Endodermal cell (in vitro differentiated cells): ENCODE results near the gene SYT2. TPM values are rescaled to one million over a fixed set of nuclear protein-coding genes. Genes with fewer than 3 reads are reported as not detected.
A peak's percentile ranks its signal among the peaks of the same experiment; 100 is the strongest.

Source experiments
- DNase-seq: peaks from one replicate; pipeline ENCODE4 v3.0.0-alpha.2; 2017
- H3K27ac ChIP-seq: 2 replicates; pipeline ENCODE4 v1.5.1; 2013; ENCODE audit warnings: mild to moderate bottlenecking, low read depth, low read length, moderate library complexity
- H3K27me3 ChIP-seq: 2 replicates; pipeline ENCODE4 v1.6.1; 2013; ENCODE audit warnings: mild to moderate bottlenecking, low read length, moderate library complexity; ENCODE audit not compliant: insufficient read depth, control insufficient read depth, poor library complexity, severe bottlenecking
- H3K36me3 ChIP-seq: 2 replicates; pipeline ENCODE4 v1.7.0; 2013; ENCODE audit warnings: mild to moderate bottlenecking, low read length, moderate library complexity; ENCODE audit not compliant: control insufficient read depth, insufficient read depth
- H3K4me1 ChIP-seq: one replicate; pipeline ENCODE4 v1.7.0; 2013; ENCODE audit warnings: low read length; ENCODE audit not compliant: control insufficient read depth, insufficient read depth
- H3K4me3 ChIP-seq: 2 replicates; pipeline ENCODE4 v1.5.1; 2013; ENCODE audit warnings: mild to moderate bottlenecking, low read length, moderate library complexity
- H3K9ac ChIP-seq: 2 replicates; pipeline ENCODE4 v1.6.1; 2013; ENCODE audit warnings: mild to moderate bottlenecking, low read length, moderate library complexity; ENCODE audit not compliant: poor library complexity, severe bottlenecking; ENCODE audit errors: extremely low read depth
- H3K9me3 ChIP-seq: 2 replicates; pipeline ENCODE4 v1.6.1; 2013; ENCODE audit warnings: mild to moderate bottlenecking, low read length, moderate library complexity; ENCODE audit not compliant: control insufficient read depth
- H3K27ac Mint-ChIP-seq: 2 replicates; pipeline ENCODE4 v1.8.0; 2020; ENCODE audit warnings: mixed read lengths
- H3K27me3 Mint-ChIP-seq: 2 replicates; pipeline ENCODE4 v1.8.0; 2021; ENCODE audit warnings: mild to moderate bottlenecking, mixed read lengths; ENCODE audit not compliant: insufficient read depth
- H3K36me3 Mint-ChIP-seq: 2 replicates; pipeline ENCODE4 v1.8.0; 2020; ENCODE audit warnings: low read depth, mixed read lengths
- H3K4me1 Mint-ChIP-seq: 2 replicates; pipeline ENCODE4 v1.8.0; 2020; ENCODE audit warnings: mixed read lengths
- H3K4me3 Mint-ChIP-seq: 2 replicates; pipeline ENCODE4 v1.8.0; 2020; ENCODE audit warnings: mild to moderate bottlenecking, moderate library complexity, mixed read lengths
- H3K9me3 Mint-ChIP-seq: 2 replicates; pipeline ENCODE4 v1.8.0; 2020; ENCODE audit warnings: mild to moderate bottlenecking, mixed read lengths
- WGBS, 2 experiments: methylation state at CpG; one replicate each; pipeline versions ENCODE4 v1.1.5 to v1.1.7; 2013; ENCODE audit warnings: missing lambda C conversion rate in 2 of 2, mixed read lengths in 1 of 2; ENCODE audit not compliant: insufficient coverage in 1 of 2, insufficient read length in 1 of 2; 5-methylcytosine and 5-hydroxymethylcytosine counted together
- total RNA-seq, 2 donors: library from RNA; stranded (reverse); fragmentation: NEBNext Ultra II Directional in 1 of 2; extraction: Animal tissue kit (Norgen Biotek cat#: 25700) in 1 of 2; gene quantifications; 2 replicates in 1 of 2; 3 replicates in 1 of 2; pipeline ENCODE4 v1.2.1, GENCODE V29; 2021
- TF ChIP-seq, protein P1 (sequence below): fragments of 200-600 bp; sonication (generic); conservative IDR thresholded peaks from 2 replicates; pipeline ENCODE4 v1.5.0; 2021; ENCODE audit warnings: antibody characterized with exemption, mild to moderate bottlenecking

SYT2 gene
- total RNA-seq, 2 donors from 2014 or later = 2.9 to 4.4 TPM

DNA sequence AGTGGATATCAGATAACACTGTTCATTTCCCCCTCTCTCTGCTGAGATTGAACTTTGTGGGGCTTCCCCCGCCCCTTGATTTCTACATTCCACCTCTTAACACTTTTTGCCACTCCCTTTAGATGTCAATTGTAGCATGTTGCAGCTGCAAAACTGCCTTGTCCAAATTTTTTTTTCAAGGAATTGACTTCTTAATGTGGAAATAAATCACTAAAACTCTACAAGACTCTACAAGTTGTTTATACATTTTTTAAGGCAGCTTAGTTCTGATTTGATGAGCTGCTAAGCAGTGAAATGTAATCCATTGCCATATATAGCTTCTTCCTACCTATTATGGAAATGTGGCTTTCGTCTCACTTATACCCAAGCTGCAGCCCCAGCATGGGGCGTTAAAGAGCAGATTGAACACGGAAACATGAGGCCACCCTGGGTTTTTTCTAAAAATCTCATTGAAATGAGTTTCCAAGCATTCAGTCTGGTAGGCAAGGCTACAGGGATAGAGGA lies 132.2 kb downstream of the SYT2 start:
- no peak overlapping the region for H3K4me3 Mint-ChIP-seq
- H3K9me3 Mint-ChIP-seq = no peaks in the 10 kb centered on the region
- H3K27me3 Mint-ChIP-seq = no peaks in the 10 kb centered on the region
- H3K4me3 ChIP-seq = no peak overlapping the region
- no peaks in the 10 kb centered on the region for H3K36me3 ChIP-seq
- H3K4me1 ChIP-seq = peaks cover 14% of the 10 kb centered on the region
- DNase-seq = no peak
- H3K9me3 ChIP-seq = no peaks in the 10 kb centered on the region
- WGBS, 2 experiments = 15 to 18% methylated on average over 4 of the region's 4 CpGs
- H3K27me3 ChIP-seq = no peaks in the 10 kb centered on the region
- no peak overlapping the region for H3K27ac ChIP-seq
- peaks cover 28% of the 10 kb centered on the region for H3K4me1 Mint-ChIP-seq
- TF ChIP-seq, protein P1, sequence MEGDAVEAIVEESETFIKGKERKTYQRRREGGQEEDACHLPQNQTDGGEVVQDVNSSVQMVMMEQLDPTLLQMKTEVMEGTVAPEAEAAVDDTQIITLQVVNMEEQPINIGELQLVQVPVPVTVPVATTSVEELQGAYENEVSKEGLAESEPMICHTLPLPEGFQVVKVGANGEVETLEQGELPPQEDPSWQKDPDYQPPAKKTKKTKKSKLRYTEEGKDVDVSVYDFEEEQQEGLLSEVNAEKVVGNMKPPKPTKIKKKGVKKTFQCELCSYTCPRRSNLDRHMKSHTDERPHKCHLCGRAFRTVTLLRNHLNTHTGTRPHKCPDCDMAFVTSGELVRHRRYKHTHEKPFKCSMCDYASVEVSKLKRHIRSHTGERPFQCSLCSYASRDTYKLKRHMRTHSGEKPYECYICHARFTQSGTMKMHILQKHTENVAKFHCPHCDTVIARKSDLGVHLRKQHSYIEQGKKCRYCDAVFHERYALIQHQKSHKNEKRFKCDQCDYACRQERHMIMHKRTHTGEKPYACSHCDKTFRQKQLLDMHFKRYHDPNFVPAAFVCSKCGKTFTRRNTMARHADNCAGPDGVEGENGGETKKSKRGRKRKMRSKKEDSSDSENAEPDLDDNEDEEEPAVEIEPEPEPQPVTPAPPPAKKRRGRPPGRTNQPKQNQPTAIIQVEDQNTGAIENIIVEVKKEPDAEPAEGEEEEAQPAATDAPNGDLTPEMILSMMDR = no peak
- peak overlapping the region; percentile 65 for H3K27ac Mint-ChIP-seq
- peaks cover 2% of the 10 kb centered on the region for H3K36me3 Mint-ChIP-seq
- no peak overlapping the region for H3K9ac ChIP-seq

DNA sequence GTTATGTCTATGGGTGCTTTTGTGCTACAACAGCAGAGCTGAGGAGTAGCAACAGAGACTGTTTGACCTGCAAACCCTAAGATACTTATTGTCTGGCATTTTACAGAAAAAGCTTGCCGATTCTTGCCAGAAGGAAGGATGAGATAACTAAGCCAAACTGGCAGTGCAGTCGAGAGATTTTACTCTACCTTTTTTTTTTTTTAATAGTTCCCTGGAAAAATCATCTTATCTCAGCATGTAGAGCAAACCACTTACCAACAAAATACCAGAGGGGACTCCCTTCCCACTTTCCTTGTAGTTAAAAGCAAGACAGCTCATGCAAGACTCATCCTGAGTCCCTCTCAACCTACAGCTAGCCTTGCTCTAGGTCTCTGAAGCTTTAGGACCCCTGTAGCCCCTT lies 132.9 kb downstream of the SYT2 start:
- DNase-seq = no peak

DNA sequence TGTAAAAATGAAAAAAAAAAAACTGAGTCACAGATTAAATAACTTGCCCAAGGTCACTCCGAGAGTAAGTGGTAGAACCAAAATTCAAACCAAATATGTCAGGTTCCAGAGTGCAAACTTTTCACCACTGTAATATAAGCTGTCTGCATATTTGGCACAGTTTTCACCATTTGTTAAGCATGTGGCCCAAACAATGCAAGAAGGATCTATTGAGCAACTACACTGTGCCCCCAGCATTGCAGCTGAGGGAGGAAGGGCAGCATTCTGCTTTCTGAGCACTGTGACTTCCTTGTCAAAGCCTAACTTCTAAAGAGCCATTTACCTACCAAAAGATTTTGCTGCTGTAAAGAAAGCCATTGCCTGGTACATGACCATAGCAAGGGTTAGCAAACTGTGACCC lies 133.4 kb downstream of the SYT2 start:
- Mint-ChIP-seq H3K36me3 (peaks cover 2% of the 10 kb centered on the region), H3K4me1 (peaks cover 25% of the 10 kb centered on the region), H3K4me3 (no peak overlapping the region), H3K27me3 (no peaks in the 10 kb centered on the region), H3K9me3 (no peaks in the 10 kb centered on the region), H3K27ac (no peak overlapping the region)
- Histone ChIP-seq H3K9ac (no peak overlapping the region), H3K4me1 (peaks cover 14% of the 10 kb centered on the region), H3K27me3 (no peaks in the 10 kb centered on the region), H3K9me3 (no peaks in the 10 kb centered on the region), H3K36me3 (no peaks in the 10 kb centered on the region), H3K4me3 (no peak overlapping the region), H3K27ac (peak overlapping the region; percentile 3)
- WGBS, 2 experiments = 100% methylated on average over 1 of the region's 1 CpG
- no peak for DNase-seq
- TF ChIP-seq, protein P1 = no peak

More for the DNA sequence above, 132.9 kb downstream of the SYT2 start:
- peak overlapping the region; percentile 69 for H3K27ac Mint-ChIP-seq
- no peak overlapping the region for H3K9ac ChIP-seq
- no peak overlapping the region for H3K4me3 ChIP-seq
- no peaks in the 10 kb centered on the region for H3K36me3 ChIP-seq
- H3K4me3 Mint-ChIP-seq = no peak overlapping the region
- peaks cover 14% of the 10 kb centered on the region for H3K4me1 ChIP-seq
- H3K27me3 Mint-ChIP-seq = no peaks in the 10 kb centered on the region
- no peak overlapping the region for H3K27ac ChIP-seq
- no peaks in the 10 kb centered on the region for H3K9me3 ChIP-seq
- TF ChIP-seq, protein P1 = no peak
- WGBS, 2 experiments = 53 to 58% methylated on average over 2 of the region's 2 CpGs
- H3K27me3 ChIP-seq = no peaks in the 10 kb centered on the region
- H3K9me3 Mint-ChIP-seq = no peaks in the 10 kb centered on the region
- H3K4me1 Mint-ChIP-seq = peaks cover 28% of the 10 kb centered on the region
- peaks cover 2% of the 10 kb centered on the region for H3K36me3 Mint-ChIP-seq
